ENCODE measurements around the gene C2orf15. TPM values are rescaled to one million over a fixed set of nuclear protein-coding genes. Genes with fewer than 3 reads are reported as not detected.
"Not testable (repeated sequence)": the region's sequence is repeated elsewhere in the genome, so short reads cannot be mapped to it uniquely, and the experiment has no call there.

Gene C2orf15
- total RNA-seq, 2 experiments from 2014 or later: 0.80 to 0.82 TPM

DNA sequence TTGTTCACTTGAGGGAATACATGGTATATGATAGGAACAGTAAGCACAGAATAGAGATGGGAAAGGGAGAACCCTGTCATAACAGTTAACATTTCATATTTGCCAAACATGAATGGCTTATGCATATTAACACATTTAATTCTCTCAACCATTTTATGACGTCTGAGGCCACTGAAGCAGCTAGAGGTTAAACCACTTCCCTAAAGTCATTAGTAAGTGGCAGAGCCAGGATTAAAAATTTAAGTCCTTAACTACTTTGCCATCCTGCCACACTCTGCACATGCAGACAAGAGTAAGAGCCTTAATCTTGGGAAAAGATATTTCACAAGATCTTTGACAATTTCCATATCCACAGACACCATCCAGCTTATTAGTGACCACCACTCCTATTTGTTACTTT, 15.4 kb downstream of the C2orf15 start:
- ChIA-PET CTCF (interaction anchor here (1.6 kb wide), 1 partner anchor 10 kb away, joined by 4 read pairs; no protein-coding TSS in a partner anchor), POLR2A (no interaction called here)

DNA sequence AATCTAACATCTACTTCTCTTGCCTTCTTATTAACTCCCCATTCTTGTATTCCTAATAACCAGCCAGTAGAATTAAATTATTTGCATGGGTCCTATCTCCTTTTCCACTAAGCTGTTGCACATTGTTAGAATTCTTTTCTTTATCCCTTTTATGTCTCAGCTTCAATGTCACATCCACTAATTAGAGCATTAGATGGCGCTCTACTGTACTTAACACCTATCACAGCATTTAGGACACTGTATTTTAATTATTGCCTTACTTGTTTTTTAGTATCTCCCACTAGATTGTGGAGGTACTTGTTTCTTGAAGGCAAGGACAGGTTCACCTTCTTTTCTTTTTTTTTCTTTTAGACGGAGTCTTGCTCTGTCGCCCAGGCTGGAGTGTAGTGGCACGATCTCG, 17.1 kb downstream of the C2orf15 start:
- POLR2A ChIA-PET: no interaction called here

DNA sequence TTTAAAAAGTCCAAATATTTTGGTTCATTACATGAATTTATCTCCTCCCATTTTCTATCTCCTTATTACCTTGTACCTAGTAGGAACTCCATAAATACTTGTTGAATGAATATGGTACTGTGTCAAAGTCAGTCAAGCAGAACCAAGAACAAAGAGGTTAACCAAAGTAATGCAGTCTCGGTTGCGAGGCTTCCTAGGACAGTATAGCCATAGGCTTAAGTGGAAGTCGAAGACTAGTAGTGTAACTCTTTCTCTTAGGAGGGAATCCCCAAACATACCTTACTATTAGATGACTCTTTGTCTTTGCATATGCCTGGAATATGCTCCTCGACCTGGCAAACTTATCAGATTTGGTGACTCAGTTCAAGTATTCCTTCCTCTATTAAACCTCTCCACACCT, 18.1 kb downstream of the C2orf15 start:
- ChIA-PET POLR2A (no interaction called here), CTCF (no interaction called here)

More for the DNA sequence above, 17.1 kb downstream of the C2orf15 start:
- CTCF ChIA-PET: no interaction called here

DNA sequence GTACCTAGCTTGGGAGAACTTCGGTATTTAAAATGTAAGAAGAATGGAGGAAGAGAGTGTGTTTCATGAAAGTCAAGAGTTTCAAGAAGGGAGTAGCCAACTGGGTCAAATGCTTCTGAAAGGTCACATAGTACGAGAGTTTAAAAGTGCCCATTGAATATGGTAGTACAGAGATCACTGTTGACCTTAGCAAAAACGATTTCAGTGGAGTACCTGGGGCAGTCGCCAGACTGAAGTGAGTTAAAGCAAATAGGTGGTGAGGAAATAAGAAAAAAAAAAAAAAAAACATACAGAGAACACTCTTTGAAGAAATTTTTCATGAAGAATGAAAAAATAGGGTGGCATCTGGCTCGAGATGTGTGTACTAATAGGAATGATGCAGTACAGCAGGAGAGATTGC, 24.7 kb downstream of the C2orf15 start:
- POLR2A ChIA-PET: interaction anchor here (0.5 to 0.7 kb wide), 2 partner anchors 11 to 18 kb away, joined by 3 to 4 read pairs; partner anchors contain the start of genes LIPT1 and TSGA10
- CTCF ChIA-PET: interaction anchor here (1.3 kb wide), 1 partner anchor 10 kb away, joined by 4 read pairs; no protein-coding TSS in a partner anchor

DNA sequence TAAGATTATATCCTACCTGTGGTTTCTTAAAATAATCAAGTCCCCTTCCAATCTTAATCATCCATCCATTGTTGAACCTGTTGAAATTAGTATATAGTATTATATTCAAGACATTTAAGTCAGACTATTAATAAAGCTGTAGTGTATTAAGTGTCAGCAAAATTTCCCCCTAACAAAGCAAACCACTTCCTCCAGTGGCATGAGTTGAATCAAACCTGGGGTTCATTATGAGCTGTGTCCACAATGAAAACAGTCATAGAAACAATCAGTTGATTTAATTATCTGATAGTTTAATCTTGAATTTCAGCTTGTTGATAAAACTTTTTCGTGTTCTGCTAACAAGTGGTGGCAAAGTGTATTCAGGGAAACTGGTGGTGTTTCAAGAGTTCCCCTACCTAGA, 28.0 kb downstream of the C2orf15 start:
- ChIA-PET CTCF (interaction anchor here (1.5 kb wide), 1 partner anchor 10 kb away, joined by 5 read pairs; no protein-coding TSS in a partner anchor), POLR2A (interaction anchor here (1.9 kb wide), 1 partner anchor 15 kb away, joined by 5 read pairs; the partner anchor contains the start of genes LIPT1 and TSGA10)

DNA sequence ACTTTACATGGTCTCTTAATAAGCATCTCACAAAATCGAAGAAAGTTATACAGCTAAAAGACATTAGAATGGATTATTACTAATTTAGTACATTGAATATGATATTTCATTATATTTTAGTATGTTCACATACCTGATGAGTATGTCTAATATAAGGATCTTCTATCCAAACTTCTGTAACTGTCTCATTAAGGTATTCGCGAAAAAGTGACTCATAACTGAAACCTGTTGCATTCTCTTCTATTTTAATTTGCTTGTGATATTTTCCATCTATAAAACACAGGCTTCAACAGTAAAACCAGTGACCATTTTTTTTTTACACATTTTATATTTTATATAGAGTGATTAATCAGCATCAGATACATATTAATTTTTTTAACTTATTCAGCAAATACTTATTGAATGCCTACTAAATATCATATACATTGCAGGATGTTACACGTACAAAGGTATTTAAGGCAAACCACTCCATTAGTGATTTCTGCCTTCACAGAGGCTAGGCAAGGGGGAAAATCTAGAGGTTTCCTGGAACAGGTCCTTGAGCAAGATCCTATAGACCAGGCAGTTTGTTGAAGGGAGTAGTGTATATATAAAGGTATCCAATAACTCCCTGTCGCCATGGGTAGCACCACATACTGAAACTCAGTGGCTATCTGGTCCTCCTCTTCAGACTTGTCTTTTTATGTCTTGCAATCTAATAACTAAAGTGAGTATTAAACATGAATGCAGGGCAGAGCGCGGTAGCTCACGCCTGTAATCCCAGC, 30.1 kb downstream of the C2orf15 start:
- CTCF ChIA-PET: interaction anchor here (1.6 kb wide), 1 partner anchor 31 kb away, joined by 4 read pairs; no protein-coding TSS in a partner anchor
- POLR2A ChIA-PET: no interaction called here

DNA sequence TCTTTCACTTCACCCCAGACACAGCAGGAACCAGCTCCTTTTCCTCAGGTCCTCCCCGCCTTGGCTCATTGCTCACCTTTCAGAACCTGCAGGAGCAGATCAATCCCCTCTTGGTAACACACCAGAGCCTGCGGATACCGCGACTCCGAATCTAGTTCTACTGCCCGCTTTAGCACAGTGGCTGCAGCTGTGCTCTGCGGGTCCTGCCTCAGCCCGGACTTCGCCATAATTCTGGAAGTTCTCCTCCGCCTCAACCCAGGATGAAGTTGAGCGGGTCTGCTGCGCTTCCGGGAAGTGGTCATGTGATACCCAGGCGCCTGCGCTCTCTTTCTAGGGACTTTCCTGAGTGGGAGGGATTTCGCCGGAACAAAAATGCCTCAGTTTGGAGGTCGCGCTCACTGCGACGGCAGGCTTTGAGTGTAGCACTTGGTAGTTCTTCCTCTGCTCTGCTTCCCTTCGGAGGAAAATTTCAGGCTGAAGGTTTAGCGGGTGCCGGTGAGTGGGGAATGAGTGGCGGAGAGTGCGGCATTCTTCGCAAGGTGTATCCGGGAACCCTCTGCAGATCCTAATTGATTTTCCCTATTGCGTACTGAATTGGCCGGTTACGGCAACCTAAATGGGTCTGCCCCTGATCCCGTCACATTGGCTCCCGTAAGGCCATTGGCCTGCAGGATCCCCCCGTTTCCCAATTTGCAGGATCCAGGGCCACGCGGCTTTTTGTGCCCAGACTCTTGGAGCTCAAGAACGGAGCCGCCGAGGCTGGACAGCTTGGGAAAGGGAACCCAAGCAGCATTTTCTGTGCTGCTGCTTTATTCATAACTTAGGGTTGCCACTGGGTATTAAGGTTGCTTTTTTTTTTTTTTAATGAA, 39.5 kb downstream of the C2orf15 start, which contains the start of the genes MITD1 and MRPL30:
MITD1 (minus strand) TSS at position 304 of the 869 bp plus-strand sequence; CDS start at position 227, 77 bp downstream.
MRPL30 (plus strand) TSS at position 430 of the 869 bp plus-strand sequence. CDS start 5,020 bp downstream, outside the sequence.
- ChIA-PET POLR2A (interaction anchor here (0.6 to 1.4 kb wide), 6 partner anchors 26 to 157 kb away, joined by 3 to 7 read pairs (median 4); partner anchors contain the start of genes C2orf15, LIPT1, TSGA10 and TXNDC9), CTCF (interaction anchor here (0.5 to 1.4 kb wide), 7 partner anchors 9 to 284 kb away, joined by 3 to 6 read pairs (median 4); partner anchors contain the start of genes EIF5B, LIPT1 and TSGA10)

DNA sequence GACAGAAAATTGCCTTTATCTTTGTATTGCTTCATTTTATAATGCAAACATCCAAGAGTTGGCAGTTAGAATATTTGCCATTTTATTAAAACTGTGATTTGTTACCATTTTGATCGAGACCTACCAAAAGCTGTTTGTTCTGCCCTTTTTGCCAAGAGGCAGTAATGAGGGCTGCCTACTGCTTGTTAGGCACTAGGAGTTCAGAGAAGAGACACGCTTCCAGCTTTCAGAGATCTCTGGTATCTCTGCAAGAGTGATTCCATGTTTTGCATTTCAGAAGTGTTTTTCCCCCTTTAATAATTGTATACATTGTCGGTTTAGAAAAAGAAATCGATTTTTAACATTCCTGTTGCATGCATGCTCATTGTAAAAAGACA, 40.1 kb downstream of the C2orf15 start:
- POLR2A ChIA-PET: interaction anchor here (0.6 kb wide), 2 partner anchors 41 to 149 kb away, joined by 3 to 4 read pairs; no protein-coding TSS in a partner anchor
- CTCF ChIA-PET: interaction anchor here (0.5 to 1.0 kb wide), 3 partner anchors 8 to 283 kb away, joined by 3 to 4 read pairs (median 3); no protein-coding TSS in a partner anchor

DNA sequence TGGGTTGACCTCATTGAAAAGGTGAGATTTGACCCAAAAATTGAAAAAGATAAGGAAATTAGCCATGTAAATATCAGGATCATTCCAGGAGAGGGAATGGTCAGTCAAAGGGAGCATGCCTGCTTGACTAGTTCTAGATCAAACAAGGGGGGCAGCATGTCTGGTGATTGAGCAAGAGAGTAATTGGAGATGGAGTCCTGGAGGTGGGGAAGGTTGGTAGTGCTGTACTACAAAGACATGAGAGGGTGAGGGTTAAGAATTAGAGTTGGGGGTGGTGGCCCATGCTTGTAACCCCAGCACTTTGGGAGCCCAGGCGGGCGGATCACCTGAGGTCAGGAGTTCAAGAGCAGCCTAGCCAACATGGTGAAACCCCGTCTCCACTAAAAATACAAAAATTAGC, 41.5 kb downstream of the C2orf15 start:
- CTCF ChIA-PET: no interaction called here
- POLR2A ChIA-PET: no interaction called here

DNA sequence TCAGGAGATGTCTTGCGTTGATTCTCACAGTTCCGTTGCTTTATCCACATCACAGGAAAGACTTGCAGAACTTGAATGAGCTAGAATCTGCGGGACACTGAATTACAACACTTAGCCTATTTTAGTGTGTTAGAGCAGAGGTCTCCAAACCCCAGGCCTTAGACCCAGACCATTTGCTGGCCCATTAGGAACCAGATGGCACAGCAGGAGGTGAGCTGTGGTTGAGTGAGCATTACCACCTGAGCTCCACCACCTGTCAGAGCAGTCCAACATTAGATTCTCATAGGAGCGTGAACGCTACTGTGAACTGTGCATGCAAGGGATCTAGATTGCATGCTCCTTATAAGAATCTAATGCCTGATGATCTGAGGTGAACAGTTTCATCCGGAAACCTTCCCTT, 43.3 kb downstream of the C2orf15 start:
- CTCF ChIA-PET: no interaction called here
- POLR2A ChIA-PET: no interaction called here

DNA sequence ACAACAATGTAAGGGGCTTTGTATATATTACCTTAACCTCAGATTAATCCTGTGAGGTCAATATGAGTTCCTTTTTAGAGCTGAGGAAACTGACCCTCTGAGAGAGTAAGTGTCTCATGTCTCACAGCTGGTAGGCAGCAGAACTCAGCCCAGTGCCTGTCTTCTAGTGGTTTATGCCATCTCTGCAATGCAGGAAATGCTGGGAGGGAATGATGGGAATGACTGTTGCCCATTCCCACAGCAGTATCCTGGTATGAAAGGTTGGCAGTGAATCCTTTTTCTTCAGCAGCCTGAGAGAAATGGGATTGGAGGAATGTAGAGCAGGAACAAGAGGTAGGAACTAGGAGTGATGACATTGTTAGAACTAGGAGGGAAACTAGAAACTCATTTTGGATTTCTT, 45.5 kb downstream of the C2orf15 start:
- ChIA-PET POLR2A (interaction anchor here (0.6 kb wide), 1 partner anchor 153 kb away, joined by 3 read pairs; no protein-coding TSS in a partner anchor), CTCF (no interaction called here)

DNA sequence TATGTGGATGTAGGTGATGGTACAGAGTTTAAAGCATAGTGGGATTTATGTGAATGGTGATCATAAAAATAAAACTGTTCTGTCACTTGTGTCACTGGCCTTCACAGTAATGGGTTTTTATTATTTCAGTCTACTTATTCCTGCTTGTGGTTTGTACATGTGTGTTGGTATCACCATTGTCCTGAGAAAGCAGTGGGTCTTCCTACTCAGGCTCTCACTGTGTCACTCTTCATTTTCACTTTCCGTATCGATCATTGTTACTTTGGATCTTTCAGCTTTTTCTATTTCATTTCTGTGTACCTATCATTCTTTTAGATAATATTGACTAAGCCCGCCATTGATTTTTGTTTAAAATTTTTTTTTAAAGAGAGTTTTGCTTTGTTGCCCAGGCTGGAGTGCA, 46.9 kb downstream of the C2orf15 start:
- POLR2A ChIA-PET: no interaction called here
- CTCF ChIA-PET: no interaction called here

DNA sequence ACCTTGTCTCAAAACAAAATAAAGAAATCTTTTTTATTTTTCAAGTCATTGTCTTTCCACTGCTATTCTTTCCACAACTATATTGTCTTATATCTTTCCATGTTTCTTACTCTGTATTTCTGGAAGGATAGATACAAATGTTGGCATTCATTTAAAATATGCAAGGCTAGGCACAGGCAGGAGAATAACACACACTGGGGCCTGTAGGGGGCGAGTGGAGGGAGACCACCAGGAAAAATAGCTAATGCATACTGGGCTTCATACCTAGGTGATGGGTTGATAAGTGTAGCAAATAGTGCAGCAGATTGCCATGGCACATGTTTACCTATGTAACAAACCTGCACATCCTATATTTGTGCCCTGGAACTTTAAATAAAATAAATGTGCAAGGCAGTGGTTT, 49.0 kb downstream of the C2orf15 start:
- ChIA-PET POLR2A (no interaction called here), CTCF (interaction anchor here (0.6 kb wide), 1 partner anchor 1443 kb away, joined by 6 read pairs; no protein-coding TSS in a partner anchor)

DNA sequence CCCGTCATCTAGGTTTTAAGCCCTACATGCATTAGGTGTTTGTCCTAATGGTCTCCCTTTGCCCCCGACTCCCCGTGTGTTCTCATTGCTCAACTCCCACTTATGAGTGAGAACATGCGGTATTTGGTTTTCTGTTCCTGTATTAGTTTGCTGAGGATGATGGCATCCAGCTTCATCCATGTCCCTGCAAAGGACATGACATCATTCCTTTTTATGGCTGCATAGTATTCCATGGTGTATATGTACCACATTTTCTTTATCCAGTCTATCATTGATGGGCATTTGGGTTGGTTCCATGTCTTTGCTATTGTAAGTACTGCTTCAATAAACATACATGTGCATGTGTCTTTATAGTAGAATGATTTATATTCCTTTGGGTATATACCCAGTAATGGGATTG, 50.9 kb downstream of the C2orf15 start:
- POLR2A ChIA-PET, CTCF ChIA-PET: not testable (repeated sequence)

DNA sequence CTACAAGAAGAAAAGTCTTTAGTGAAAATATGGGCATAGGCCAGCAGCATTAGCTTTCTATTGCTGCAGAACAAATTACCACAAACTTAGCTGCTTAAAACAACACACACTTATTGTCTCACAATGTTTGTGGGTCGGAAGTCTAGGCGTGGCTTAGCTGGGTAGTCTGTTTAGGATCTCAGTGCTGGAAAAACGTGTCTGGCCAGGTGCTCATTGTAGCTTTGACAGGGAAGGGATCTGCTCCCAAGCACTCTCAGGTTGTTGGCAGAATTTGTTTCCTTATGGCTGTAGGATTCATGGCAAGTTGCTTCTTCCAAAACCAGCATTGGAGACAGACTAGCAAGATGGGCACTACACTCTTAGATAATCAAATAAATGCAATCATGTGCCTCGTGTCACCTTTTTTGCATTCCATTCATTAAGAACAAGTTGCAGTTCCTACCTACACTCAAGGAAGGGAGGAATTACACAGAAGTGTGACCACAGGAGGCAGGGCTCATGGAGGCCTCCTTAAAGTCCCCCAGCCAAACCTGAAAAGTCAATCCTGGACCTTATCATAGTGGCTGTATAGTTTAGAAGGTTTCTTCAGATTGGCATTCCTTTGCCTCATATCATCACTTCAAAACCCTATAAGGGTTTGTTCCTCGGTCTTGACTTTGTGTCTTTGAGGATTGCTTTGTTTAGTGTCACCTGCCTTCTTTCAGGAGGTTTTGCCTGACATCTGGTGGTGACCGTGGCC, 56.8 kb downstream of the C2orf15 start:
- POLR2A ChIA-PET: no interaction called here
- CTCF ChIA-PET: no interaction called here

DNA sequence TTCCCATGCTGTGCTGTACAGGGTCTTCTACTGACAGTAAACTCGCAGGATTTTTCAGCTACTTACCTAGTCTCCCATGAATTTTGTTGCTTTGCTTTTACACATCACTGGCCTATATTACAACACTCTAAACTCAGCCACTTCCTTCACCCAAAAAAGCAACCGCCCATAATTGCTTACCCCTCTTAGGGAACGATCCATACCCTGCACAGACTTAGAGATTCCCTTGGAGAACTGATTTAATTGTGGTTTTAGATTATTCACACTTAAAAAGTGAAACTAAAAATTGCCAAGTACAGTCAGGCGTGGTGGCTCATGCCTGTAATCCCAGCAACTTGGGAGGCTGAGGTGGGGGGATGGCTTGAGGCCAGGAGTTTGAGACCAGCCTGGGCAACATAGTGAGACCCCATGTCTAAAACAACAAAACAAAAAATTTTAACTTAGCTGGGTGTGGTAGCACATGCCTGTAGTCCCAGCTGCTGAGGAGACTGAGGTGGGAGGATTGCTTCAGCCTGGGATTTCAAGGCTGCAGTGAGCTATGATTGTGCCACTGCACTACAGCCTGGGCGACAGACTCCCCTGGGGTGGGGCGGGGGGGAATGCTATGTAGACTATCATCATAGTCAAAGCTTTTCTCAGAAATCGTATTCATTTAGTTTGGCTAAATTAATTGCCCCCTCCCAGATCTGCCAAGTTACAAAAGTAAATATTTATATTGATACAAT, 58.7 kb downstream of the C2orf15 start:
- POLR2A ChIA-PET: interaction anchor here (1.0 kb wide), 1 partner anchor 287 kb away, joined by 3 read pairs; no protein-coding TSS in a partner anchor
- CTCF ChIA-PET: no interaction called here

Measured in activated CD8-positive, alpha-beta memory T cell treated with anti-CD3 and anti-CD28 coated beads for 36 hours (primary cell).